VCaP (cell line): ENCODE data around the gene BCAR3.

Experiments used
- H3K27ac ChIP-seq: fragments of 450-650 bp; 2 replicates; pipeline ENCODE4 v1.5.1; 2017
- TF ChIP-seq, protein P1 (sequence below): fragments of 450-650 bp; conservative IDR thresholded peaks from 2 replicates; pipeline ENCODE4 v1.5.1; 2017; ENCODE audit warnings: mild to moderate bottlenecking, moderate library complexity

BCAR3 gene

DNA sequence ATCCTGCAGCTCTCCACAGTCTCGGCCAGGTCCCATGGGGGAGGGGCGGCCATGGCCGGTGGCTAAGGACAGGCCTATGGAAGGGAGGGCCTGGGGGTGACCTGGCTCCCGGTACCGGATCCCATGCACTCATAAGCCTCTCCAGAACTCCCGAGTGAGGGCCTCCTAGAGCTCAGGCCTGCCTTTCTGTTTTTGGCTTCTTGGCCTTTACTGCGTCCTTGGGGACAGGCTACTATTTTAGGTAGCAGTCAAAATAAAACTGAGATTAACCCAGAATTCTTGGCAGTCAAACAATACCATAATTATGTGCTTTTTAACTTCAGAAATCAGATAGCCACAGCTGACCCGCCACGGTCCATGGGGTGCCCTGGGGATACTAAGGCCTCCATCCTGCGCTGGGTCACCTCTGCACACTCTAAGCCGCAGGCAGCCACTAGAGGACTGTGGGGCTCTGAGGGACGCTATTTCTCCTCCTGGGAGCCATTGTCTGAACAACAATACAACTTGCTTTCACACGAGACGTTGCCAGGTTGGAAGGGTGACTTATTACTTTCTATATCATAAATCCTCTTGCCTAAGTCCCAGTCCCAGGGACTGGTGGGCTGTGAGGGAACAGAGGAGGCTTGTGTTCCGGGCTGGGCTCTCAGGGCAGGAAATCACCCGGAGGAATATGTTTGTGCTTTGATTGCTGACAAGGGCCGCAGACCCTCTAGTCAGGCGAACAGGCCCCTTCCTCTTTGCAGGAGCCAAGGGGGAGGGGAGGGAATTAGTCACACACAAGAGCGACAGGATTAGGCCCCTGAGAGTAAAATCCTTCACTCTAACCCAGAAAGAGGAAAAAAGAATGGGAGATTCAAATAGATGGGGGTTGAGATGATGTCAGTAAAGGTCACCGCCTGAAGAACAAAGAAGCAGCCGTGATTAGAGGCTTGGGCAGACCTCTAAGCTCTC lies 40.7 kb upstream of the BCAR3 start:
- H3K27ac ChIP-seq, result no peak overlapping the region
- TF ChIP-seq, protein P1, sequence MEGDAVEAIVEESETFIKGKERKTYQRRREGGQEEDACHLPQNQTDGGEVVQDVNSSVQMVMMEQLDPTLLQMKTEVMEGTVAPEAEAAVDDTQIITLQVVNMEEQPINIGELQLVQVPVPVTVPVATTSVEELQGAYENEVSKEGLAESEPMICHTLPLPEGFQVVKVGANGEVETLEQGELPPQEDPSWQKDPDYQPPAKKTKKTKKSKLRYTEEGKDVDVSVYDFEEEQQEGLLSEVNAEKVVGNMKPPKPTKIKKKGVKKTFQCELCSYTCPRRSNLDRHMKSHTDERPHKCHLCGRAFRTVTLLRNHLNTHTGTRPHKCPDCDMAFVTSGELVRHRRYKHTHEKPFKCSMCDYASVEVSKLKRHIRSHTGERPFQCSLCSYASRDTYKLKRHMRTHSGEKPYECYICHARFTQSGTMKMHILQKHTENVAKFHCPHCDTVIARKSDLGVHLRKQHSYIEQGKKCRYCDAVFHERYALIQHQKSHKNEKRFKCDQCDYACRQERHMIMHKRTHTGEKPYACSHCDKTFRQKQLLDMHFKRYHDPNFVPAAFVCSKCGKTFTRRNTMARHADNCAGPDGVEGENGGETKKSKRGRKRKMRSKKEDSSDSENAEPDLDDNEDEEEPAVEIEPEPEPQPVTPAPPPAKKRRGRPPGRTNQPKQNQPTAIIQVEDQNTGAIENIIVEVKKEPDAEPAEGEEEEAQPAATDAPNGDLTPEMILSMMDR, result no peak

DNA sequence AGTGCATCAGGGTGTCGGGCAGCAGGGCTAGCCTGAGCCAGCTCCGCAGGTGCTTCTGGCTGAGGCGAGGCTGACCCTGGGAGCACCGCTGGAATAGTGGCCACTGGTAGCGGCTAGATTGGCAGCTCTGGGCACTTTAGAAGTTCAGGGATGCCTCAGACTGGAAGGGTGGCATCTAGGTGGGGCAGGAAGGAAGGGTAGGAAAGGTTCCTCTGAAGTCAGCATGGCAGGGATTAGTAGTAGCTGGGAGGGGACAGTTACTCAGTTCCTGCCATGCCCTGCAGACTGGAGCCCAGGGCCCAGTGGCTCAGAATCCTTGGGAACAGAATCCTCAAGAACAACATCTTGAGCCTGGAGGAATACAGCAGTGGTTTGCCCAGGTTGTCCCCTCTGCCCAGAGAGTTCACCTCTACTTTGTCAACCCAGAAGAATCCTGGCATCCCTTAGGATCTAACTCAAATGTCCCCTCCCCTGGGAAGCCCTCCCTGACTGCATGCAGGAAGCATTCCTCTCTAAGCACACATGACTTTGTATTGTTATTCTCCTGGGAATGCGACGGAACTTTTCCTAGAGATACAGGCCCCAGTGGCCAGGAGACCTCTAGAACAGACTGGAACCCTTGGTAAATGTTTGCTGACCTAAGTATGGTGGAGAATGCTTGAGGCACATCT lies 39.5 kb upstream of the BCAR3 start:
- H3K27ac ChIP-seq, result no peak overlapping the region
- TF ChIP-seq, protein P1, result no peak

DNA sequence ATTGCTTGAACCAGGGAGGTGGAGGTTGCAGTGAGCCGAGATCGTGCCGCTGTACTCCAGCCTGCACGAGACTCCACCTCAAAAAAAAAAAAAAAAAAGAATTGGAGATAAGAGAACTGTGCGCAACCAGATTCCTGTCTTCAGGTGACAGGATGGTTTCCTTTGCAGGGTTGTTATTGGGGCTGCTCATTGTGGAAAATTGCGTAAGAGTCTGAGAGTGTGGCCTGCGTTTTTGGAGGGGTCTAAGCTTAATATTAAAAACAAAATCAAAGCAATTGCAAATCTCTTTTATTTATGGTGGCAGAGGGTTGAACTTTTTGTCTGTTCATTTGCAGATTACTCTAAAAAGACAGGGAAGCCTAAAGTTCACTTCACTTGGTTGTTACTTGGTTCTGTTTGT lies 36.0 kb upstream of the BCAR3 start:
- H3K27ac ChIP-seq, result no peak overlapping the region
- TF ChIP-seq, protein P1, result no peak

DNA sequence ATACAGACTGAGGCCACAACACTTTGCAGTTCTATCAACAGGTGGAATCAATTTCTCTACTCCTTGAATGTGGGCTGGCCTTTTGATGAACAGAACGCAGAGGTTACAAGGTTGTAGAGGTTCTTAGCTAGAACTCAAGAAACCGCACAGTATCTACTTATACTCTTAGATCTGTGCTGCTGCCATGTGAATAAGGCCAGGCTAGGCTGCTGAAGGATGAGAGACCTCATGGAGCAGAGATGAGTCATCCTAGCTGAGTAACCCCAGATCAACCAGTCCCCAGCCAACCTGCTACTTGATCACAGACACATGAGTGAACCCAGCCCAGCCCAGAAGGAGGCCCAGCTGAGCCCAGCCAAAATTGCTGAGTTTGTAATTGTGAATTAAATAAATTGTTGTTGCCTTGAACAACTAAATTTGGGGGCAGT lies 35.3 kb upstream of the BCAR3 start:
- TF ChIP-seq, protein P1, result no peak
- H3K27ac ChIP-seq, result no peak overlapping the region

DNA sequence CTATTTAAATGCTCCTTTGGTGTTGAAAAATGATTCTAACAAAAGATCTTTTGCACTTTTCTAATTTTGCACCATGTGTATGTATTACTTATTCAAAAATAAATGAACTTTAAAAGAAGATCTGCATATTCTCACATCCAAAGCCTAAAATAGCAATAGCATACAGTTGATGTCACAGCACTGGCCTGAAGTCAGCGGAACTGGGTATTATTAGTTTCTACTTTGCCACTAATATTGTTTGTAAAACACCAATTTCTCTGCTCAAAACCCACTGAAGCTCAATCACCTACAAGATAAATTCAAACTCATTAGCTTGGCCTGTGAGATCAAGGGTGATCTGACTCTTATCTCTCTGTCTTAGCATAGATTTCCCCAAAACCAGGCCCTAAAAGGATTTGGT lies 34.5 kb upstream of the BCAR3 start:
- TF ChIP-seq, protein P1, result no peak
- no peak overlapping the region for H3K27ac ChIP-seq

DNA sequence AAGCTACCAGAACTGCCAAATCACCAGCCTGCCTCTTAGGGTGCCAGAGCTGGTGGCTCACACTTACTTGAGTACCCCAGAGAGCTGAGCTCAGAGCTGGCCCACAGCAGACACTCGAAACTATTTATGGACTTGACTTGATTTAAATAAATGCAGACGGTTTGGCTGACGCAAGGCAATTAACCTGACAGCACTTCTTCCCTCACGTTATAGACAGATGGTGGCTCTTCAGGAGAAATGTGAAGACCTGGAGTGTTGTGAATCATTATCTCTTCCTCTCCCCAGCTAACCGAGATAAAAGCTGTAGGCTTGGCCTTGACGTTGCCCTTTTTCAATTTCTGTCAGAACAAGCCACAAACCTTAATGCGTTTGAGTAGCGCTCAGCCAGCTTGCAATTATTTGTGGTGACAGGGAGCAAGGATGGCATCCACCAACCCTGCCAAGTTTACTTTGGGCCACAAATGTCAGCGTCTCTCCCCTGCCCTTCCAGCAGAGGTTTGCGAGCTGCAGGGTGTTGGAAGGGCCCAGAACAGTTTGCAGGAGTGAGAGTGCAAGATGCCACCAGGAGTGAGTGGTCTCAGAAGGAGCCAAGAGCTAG lies 34.0 kb upstream of the BCAR3 start:
- peak overlapping the region; percentile 14 for H3K27ac ChIP-seq

DNA sequence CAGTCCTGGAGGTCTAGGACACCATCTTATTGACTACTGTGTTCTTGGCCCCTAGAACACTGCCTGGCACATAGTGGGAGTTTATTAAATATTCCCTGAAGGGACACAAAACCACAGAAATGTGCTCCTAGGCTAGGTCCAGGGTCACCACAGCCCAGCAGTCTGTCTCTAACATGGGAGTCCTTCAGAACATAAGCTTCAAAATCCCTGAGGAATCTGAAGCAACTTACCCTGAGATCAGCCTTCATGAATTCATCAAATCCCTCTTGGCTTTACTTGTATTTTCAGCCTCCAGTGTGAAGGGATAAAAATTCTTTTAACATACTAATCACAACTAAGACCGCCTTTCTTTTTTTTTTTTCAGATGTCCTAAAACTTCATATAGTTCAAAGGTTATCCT lies 32.7 kb upstream of the BCAR3 start:
- TF ChIP-seq, protein P1, result no peak
- no peak overlapping the region; the same call in 1 of the 2 replicates for H3K27ac ChIP-seq

More for the DNA sequence above, 34.0 kb upstream of the BCAR3 start:
- TF ChIP-seq, protein P1, result no peak
